Activated CD4-positive, alpha-beta T cell treated with anti-CD3 and anti-CD28 coated beads for 4 hours (primary cell): ENCODE results near the gene AIF1.

Experiments
- DNase-seq, 2 donors: peaks; one replicate each; pipeline ENCODE4 v3.0.0-alpha.2; 2020

AIF1 gene

GRCh38 chr6:31664790-31665500 is 49.9 kb downstream of the AIF1 start, which contains the start of gene GPANK1:
Gene GPANK1 (minus strand): TSS chr6:31664997. CDS start chr6:31664478, 519 bp downstream.
- peak; percentile 85 to 87 for DNase-seq

GRCh38 chr6:31665501-31666336 is 50.7 kb downstream of the AIF1 start, which contains the start of gene CSNK2B:
Gene CSNK2B (plus strand): TSS chr6:31666080. CDS start chr6:31666832, 752 bp downstream.
- DNase-seq = peak; percentile 97 to 98

GRCh38 chr6:31666337-31666965 is 51.4 kb downstream of the AIF1 start:
- DNase-seq = no peak
